Activated effector memory CD4-positive, alpha-beta T cell treated with Interleukin-2 at 50 U/mL for 16 hours (primary cell): ENCODE data around the gene VCX2.
"Not testable (repeated sequence)": the region's sequence is repeated elsewhere in the genome, so short reads cannot be mapped to it uniquely, and the experiment has no call there.

ENCODE experiments used
- DNase-seq: peaks from one replicate; pipeline ENCODE4 v3.0.0-alpha.2; 2020

Gene VCX2

DNA sequence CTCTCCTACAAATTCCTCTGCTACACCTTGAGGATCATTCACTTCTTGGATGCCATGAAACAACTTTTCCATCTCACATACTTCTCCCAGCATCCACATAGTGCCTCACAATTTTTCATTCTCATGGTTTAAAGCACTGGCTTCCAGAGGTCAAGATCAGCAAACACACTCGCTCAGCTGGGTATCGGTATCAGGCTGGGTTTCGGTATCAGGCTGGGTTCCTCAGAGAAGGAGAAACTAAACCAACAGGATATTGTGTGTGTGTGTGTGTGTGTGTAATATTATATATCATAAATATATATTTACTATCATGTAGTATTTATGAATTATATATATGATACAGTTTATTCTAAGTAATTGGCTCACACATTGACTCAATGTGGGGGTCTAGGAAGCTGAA is at the start of gene VCX2:
VCX2 (minus strand) TSS at position 99 of the 400 bp plus-strand sequence. CDS start 624 bp downstream, outside the sequence.
- not testable (repeated sequence) for DNase-seq

DNA sequence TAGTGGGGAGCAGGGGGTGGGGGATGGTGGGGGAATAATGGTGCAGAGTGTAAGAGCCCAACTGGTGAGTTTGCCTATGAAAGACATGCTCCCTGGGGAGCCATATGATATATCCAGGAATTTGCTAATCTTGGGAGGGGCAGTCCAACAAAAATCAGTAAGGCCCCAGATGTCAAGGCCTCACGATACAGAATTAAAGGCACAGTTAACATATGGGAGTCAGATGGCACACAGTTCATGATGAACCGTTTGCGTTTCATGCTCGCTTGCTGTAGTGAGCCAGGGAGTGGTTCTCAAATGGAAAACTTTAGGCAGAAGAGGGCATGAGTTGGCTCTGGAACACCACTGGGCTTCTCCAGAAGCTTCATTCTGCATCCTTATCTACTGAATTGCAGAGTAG is 33.9 kb upstream of the VCX2 start:
- DNase-seq, result no peak

DNA sequence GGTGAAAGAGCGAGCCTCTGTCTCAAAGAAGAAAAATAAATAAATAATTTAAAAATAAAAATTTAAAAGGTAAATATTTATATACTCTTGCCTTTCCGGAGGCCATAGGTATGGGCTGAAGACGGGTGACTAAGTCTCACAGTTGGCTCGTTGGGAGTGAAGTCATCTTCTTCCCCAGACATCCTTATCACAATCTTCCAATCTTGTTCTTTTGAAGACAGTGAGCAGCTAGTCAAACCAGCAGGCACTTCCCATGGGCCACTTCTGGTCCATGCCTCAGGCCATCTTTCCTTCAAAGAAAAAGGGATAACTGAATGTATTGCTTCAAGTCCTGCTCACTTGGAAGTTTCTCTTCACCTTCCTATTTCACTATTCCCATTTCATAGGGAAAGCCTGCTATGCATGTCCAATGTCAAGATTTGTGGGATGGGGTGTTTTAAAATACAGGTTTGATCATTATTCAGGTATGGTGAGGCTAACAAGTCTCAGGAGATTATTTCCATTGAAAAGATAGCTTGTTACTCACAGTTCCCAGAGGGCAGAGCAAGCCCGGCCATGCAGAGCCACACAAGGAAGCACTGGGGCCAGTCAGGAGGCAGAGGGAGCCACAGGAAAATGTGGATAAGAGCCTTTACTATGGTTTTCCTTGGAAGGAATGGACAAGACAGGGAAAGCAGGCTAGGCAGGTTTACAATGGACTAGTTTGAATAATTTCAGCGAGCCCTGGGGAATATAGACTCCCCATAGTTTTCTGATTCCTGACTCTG is 33.3 kb upstream of the VCX2 start:
- no peak for DNase-seq

DNA sequence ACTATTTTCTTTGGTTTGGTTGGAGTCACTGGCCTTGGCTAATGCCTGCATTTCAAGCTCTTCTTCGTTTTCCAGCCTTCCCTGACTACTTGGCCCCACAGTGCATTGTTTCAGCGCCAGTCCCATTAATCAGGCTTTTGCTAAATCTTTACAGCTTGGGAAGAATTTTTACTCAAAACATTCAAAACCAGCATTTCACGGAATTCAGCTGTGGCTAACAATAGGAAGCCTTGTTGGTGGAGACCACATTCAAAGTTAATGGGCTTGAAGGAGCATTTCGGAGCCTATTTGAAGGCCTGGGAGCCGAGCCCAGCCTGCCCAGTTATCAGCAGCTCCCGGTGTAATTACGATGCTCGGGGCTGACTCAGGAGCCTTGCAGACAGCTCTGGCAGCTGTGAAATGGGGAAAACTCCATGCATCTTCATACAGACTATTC is 30.8 kb upstream of the VCX2 start:
- DNase-seq, result no peak

DNA sequence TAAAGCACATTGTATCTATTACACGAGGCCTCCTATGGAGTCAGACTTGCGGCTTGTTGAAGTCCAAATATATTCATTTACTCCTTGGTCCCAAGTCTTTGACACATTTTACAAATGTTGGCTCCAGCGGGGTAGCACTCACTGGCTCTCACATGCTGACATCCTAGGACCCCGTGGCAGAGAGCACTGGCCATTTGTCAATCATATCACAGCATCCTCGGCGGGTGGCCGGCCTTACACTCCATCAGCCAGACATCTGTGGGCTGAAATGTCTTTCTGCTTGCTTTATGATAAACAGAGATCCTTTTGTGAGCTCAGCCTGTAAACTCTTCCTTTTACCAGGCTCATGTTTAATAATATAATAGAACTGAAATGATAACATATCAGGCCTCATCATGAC is 25.7 kb upstream of the VCX2 start:
- no peak for DNase-seq

DNA sequence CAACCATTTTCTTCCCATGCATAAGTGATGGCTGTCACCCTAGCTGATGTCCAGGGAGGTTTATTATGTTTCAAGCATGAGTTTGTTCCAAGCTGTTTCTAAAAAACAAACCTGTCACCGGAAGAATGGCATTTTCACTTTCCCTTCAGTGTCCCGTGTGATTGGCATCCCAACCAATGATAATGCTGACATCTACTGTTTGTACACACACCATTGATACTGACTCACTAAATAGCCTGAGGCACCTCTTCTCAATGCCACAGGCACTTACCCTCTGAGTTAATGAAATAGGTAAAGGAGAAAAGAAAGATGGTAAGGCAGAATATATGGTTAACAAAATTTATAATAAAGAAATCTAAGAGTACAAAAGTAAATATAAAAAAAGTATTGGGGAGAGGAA is 23.1 kb upstream of the VCX2 start:
- DNase-seq, result no peak

DNA sequence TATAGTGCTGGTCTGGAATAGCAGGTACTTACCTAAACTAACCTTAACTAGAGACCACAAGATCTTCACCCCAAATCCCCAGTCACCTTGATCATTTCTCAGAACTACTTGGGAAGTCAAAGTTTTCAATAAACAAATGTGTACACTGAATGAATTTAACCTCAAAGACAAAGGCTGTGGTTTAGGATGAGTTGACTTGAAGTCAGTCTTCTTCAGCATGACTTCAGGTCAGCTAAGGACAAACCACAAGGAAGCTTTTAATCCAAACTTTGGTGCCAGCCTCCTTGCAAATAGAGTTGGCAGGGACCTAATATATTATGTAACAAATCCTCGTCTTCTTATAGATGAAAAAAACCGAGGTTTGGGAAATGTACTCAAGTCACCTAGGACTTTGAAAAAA is 21.2 kb upstream of the VCX2 start:
- no peak for DNase-seq

DNA sequence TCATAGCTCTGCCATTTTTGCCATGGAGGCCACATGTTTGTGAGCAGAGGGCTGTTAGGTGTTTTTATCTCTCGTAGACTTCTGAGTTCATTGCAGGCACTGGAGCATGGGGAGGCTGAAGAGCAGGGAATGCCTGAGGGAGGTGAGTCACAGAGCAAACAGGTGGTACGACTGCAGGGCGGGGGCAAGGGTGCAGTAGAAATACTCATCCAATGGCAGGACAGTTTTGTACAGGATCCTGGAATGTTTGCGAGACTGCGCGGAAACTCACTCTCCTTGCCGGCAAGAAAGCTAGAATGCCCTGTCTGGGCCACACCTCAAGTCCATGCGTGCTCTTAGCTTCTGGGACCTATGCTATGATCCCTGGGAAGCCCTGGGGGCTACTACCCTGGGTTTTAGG is 20.0 kb upstream of the VCX2 start:
- DNase-seq, result no peak

DNA sequence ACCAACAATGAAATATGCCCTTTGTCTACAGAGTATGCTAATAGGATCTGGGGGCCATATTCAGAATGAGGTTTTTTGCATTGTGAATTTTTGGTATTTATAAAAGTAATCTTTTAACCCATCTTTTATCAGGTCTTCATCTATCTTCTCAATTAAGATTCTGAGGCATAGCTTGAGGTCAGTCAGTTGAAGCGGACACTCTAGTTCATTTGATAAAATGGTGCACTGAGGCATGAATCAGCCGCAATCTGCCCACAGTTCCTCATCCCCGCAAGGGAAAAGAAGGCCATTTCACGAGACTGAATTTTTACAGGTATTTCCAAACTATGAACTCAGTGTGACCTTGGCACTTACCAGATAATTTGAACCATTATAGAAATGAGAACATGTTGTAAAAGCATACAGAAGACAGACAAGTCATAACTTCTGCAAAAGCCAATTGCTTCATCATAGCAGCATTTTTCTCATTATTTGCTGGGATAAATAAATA is 19.3 kb upstream of the VCX2 start:
- DNase-seq, result no peak

DNA sequence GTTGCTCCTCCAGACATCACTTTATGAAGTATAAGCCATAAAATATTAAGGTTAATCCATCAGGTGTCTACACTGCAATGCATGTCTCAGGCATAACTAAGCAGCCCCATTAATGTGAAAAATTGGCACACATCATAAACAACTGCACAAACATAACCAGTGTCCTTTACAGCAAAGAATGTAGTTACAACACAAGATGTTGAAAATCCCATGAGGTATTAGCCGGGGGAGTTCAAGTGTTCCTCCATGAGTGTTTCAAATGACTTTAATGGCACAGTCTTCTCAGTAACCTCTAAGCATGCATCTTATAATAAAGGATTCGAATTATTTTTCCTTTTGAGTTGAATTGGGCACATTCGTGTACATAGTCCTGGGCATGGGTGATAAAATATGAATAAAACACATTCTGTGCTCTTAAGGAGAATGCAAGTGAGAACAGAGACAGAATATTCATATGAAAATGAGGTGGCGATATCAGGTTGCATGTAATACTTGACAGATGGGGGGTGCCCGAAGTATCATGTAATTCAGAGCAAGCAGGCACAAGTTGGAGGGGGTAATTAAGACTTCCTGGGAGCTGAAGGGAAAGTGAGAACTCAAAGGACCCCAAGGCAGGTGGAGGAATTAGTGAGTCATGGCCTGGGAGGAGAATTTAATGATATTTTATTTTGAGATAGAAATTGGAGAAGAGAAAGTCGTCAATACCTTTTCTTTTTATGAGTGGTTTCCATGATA is 18.2 kb upstream of the VCX2 start:
- DNase-seq, result no peak

DNA sequence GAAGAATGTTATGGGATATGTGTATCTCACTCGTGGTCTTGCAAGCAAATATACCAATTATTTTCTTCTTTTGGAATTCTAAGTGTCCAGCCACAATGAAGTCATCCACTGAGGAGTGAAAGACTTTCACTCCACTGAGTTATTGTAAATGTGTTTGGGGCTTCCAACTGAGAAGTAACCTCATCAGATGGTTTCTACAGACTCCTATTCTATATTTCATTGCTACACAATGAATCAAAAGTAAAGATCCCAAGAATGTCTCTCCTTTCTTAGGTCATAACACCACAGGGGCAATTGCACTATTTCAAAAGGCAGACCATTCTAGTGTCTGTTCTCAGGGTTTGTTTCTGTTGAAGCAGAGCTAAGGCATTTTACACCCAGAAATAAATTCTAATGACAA is 12.3 kb upstream of the VCX2 start:
- DNase-seq, result no peak

DNA sequence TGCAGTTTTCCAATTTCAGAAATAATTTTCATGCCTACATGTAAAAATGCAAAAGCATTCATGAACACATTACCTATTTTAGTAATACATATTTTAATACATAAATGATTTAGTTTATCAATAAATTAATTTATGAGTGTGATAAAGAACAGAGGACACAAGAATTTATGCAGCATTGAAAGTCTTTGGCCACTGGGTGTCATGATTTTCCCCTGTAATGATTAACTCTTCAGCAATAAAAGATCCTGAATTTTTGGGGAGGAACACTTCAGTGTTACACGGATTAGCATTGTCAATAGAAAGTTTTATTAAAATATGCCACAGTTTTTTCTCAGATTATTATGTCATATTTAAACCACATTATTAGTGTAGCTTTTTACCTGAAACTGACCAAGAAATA is 8.6 kb upstream of the VCX2 start:
- DNase-seq, result no peak

DNA sequence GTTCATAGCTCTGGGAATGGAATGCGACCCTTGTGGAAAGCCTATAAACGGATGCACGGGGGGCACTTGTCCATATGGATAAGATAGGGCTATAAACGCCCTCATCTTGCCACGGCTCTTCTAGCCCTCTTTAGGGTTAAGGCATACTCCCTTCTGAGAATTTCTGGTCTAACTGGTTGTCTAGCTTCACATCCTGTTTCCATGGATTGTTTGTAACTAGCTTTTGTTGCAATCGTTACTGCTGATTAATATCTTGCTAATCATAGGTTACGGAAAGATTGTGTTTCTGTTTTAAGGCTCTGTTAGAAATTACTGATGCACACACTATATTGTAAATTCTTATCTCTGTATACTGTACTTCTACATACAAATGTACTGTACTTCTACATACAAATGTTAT is 17.1 kb downstream of the VCX2 start:
- not testable (repeated sequence) for DNase-seq

DNA sequence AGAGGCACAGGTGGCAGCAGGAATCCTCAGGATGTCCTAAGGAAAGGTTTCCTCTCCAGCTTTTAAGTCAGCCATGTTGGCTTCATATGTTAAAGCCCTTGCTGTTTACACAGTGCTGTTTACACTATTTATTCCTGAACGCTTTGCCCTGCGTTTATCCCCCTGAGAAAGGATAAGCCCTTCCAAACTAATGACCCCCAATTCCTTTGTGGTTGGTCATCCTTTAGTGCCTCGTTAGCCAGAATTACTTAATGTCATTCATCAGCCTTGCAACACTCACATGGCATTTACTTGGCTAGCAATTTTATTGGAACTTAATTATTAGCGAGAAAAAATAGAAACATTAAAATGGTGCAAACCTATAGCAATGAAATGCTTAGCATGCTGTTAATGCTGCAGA is 23.8 kb downstream of the VCX2 start:
- no peak for DNase-seq

DNA sequence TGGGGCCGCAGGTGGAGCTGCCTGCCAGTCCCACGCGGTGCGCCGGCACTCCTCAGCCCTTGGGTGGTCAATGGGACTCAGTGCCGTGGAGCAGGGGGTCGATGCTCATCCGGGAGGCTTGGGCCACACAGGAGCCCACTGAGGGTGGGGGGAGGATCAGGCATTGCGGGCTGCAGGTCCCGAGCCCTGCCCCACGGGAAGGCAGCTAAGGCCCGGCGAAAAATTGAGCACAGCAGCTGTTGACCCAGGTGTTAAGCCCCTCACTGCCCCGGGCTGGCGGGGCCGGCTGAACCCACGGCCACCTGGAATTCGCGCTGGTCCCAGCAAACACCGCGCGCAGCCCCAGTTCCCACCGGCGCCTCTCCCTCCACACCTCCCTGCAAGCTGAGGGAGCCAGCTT is 26.1 kb downstream of the VCX2 start:
- no peak for DNase-seq

DNA sequence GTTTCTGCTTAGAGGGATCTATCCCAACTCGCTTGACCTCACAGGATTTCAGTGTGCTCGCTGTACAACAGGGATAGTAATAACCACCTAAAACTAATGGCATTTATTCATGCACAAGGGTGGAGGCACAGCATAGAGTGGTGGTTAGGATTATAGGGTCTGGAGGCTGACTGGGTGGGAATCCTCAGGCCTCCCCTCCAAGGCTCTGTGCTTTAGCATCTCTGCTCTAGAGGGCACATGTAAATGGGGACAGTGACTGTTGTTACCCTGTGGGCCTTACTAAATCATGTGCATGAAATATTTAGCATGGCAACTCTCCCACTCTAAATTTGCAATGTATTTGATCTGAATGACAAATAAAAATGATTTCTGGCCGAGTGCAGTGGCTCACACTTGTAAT is 29.2 kb downstream of the VCX2 start:
- no peak for DNase-seq

DNA sequence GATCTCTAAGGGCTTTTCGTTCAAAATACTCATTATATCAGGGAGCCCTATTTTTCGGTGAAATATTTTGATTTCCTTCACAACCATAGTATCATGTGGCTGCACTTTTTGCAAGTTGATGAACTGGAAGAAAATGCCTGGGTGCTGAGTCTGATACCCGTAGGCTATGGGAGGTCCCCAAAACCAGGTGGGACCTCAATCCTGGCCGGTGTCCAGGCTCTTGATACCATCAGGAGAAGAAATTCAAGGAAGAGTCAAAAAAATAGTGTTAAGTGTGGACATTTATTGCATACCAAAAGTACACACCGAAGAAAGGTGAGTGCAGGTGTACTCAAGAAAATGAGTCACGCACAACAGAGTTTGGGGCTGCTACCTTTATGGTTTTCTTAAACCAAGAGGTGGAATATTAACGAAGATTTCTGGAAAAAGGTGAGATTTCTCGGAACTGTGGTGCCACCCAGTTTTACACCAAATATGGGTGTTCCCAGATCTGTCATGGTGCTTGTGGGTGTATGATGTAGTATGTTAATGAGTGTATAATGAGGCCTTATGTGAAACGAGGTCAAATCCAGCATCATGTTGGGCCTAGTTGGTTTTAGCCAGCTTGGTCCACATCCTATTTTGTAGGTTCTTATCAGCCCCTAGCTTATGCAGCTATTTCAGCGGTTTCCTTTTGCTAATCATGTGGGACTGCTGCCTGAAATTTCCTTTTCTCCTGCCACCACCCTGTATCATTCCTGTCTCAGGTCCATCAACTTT is 29.9 kb downstream of the VCX2 start:
- DNase-seq, result no peak

DNA sequence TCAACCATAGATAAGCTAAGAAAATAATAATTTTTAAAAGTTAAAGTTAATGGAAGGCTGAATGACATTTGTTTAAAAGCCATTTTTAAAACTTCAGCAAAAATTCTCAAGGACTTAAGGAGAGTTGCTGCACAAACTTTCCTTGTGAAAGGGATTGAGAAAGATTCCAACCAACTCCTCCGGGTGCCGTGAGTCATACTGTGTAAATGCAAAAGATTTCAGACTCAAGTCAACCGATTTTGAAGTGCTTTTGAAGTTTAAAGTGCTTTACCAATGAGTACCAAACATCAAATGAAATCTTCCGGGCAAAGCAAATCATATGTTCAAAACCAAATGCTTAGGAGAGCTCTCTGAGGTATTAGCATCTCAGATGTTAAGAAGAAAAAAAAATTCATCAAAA is 31.4 kb downstream of the VCX2 start:
- DNase-seq, result no peak

DNA sequence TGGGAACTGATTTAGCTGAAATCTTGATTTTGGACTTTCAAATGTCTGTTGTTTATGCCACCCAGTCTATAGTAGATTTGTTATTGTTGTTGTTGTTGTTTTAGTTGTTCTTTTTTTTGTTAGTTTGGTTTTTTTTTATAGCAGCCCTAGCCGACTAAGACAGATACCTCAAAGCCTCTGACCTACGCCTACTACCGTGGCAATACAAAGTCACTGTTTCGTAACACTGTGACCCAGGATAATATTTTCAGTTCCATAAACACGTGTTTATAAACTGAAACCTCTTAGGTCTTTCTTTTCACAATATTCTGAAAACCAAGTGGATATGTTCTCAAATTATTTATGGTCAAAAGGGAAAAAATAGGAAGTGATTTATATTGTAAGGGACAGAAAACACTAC is 32.8 kb downstream of the VCX2 start:
- no peak for DNase-seq

DNA sequence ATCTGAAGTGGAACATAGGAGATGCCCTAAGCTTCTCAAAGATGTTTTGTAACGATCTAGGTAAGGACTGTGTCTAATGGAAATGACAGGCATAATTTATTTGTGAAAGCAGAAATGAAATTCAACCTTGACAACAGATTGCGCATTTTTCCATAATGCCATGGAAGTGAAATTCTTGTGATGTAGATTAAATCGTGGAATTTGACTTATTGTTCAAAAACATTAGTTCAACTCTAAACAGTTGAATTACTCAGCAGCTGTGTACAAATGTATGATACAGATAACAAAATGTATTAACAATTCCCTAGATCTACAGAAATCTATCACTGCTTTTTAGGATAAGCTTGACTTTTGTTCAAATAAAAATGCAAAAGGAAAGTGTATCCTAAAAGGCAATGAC is 44.4 kb downstream of the VCX2 start:
- DNase-seq, result no peak

DNA sequence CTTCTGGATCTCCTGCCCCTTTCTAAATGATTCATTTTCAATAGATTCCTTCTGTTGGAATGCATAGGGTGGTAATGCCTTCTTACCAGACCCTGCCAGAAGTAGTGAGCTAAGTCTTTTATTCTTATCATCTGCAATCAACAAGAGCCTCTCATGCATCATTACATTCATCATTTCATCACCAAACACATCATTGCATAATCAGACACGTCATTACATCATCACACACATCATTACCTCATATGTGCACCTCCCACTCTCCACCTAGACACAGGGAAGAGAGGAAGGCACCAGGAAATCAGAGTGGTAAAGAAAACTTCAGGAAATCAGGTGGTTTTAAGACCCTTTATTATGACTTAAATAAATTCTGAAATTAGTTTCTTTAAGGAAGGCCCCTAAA is 45.0 kb downstream of the VCX2 start:
- DNase-seq, result no peak

DNA sequence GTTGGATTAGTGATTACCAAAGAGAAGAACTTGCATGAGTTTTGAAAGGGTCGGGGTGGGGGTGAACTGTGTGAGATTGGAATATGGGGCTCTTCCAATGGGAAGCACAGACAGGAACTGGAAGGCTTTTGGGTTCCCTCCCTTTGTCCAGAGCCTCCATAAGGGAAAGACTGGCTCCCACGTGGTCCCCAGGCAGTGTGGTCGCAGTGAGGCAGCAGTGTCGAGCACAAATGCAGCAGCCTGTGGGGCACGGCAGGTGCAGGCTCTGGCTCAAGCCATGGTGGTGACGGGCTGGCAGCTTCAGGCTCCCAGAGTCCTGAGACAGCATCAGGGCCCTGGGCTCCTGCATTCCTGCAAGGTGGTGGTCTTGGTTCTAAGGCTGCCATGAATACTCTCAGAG is 45.5 kb downstream of the VCX2 start:
- no peak for DNase-seq

DNA sequence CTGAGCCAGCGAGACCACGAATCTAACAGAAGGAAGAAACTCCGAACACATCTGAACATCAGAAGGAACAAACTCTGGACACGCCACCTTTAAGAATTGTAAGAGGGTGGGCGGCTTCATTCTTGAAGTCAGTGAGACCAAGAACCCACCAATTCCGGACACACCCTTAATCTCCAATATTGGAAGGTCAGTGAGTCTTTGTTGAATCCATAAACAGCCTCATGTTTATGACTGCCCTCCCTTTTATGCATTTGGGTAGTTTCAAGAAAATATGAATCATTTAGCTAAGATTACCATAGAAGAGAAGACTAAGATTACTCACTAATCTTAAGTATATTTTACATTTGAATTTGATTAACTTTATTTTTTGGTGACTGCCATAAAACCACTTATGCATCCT is 48.5 kb downstream of the VCX2 start:
- no peak for DNase-seq

DNA sequence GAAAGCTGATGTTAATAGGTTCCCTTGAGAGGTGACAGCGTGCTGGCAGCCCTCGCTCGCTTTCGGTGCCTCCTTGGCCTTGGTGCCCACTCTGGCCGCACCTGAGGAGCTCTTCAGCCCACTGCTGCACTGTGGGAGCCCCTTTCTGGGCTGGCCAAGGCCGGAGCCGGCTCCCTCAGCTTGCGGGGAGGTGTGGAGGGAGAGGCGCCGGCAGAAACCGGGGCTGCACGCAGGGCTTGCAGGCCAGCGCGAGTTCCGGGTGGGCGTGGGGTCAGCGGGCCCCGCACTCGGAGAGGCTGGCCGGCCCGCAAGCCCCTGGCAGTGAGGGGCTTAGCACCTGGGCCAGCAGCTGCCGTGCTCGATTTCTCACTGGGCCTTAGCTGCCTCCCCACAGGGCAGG is 49.7 kb downstream of the VCX2 start:
- DNase-seq, result not testable (repeated sequence)
